ENCODE data around the gene ARMC10.
"Not testable (repeated sequence)": the region's sequence is repeated elsewhere in the genome, so short reads cannot be mapped to it uniquely, and the experiment has no call there.

Gene ARMC10

DNA sequence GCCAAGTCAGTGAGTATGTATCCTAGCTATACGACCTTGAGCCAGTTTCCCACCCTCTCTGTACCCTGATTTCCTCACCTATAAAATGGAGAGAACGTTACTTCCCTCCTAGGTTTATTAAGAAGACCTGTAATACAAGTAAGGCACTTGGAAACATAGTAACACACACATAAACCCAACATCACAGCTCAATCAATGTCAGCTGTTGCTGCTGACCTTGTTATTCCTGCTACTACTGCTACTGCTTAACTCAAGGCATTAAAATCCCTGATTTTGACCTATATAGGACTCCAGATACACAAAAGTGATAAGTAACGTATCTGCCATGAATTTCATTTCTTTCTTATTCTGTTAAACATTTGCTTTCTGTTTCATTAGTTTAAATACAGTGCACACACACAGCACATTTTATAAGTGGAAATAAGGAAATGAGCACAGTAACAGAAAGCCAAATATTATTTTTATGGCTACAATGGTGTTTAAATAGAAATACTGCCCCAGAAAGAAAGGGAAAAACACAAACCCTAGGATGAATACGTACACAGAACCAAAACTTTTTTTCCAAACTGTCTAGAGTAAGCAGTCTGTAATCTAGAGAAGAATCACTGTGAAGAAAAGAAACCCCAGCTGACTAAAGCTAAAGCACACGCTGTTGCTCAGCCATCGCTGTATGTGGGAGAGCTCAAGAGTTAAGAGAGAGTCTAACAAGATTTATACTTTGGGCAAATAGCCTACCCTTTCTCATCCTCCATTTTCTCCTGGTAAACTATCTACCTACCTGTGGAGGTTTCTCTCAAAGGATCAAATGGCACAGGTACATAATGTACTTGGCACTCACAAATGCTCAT, 55.0 kb downstream of the ARMC10 start:
- no peak for DNase-seq

DNA sequence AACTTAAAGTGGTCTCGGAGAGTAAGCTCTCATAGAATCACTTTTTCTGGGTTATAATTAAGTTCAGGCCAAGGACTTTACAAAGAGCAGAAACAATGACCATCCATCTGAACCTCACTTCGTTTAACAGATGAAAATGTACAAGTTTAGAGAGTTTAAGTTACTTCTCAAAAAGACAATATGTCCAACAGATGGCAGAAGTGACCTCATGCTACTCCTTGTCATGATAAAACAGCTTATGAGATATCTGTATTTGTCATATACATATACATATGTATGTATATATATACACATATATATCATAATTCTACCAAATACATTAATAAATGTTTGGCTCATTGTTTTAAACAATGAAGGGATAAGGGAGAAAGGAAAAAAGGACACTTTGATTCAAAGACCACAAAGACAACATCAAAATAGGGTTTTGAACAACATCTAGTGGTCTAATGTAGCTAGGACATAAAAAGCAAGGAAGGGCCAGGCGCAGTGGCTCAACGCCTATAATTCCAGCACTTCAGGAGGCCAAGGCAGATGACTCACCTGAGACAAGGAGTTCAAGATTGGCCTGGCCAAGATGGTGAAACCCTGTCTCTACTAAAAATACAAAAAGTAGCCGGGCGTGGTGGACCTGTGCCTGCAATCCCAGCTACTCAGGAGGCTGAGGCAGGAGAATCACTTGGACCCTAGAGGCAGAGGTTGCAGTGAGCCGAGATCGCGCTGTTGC, 56.1 kb downstream of the ARMC10 start:
- no peak for DNase-seq

DNA sequence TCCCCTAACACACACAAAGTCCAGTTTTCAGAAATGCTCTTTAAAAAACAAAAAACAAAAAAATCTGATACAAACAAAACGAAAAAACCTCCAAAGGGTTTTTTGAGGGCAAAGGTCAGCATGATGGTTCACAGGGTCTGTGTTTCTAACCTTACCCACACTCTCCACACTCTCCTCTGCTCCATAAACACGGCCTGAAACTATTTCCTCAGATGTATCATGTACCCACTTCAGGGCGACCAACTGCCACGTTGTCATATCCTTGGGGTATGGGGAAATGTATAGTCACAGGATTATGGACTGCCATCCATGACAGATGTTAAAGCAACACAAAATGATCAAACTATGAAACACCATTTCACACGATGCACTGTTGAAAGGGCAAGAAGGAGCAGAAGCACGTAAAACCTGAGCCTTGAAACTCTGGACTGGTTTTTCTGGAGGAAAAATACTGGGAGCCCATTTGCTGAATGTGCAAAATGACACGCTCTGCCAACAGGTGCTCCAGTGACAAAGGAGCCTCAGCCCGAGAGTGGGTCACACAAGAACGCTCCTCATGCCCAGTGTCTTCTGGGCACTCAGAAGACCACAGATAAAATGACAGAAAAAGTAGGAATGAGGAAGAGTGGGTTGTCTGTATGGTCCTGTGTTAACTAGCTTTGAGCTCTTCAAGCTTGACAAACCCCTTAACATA, 58.2 kb downstream of the ARMC10 start:
- no peak for DNase-seq

DNA sequence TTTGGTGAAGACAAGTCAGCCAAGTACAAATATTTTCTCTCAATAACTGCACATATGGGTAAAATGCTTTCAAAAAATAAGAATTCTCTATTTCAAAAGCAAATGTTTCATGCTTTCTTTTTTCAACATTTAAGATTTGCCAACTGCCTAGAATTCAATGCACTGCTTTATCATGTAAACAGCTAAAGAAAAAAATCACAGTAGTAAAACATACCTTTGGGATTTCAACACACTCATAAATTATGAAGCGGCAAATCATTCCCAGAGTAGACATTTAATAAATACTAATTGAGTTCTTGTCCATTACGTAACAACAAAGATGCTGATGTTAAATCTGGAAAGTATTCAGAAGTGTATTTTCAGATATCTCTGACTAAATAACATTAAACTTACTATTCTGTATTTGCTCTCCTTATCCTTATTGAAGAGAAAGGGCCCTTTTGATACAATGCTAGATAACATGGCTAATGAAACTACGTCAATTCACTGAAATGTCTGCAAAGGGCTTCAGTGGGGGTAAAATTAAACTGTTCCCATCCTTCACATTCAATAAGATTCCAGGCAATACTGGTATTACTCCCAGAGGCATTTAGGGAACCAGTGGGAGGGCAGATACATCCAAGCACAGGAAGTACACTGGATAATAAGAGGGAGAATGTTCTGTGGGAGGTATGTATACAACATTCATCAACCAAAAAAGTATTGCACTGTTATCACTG, 60.1 kb downstream of the ARMC10 start:
- no peak for DNase-seq

DNA sequence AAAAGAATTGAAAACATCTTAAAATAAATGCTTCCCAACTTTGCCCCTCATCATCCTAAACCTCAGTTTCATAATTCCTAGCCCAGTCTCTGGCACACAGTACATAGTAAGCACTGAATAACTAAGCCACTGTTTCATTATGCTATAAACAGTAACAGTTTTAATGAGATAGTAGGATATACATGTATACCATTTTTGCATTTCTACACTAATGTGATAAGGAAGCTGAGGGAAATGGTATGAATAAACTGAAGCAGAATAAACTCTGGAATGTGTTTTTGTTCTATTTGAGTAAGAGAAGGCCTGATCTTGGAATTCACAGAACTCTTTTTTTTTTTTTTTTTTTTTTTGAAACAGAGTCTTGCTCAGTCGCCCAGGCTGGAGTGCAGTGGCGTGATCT, 65.1 kb downstream of the ARMC10 start:
- DNase-seq: no peak

DNA sequence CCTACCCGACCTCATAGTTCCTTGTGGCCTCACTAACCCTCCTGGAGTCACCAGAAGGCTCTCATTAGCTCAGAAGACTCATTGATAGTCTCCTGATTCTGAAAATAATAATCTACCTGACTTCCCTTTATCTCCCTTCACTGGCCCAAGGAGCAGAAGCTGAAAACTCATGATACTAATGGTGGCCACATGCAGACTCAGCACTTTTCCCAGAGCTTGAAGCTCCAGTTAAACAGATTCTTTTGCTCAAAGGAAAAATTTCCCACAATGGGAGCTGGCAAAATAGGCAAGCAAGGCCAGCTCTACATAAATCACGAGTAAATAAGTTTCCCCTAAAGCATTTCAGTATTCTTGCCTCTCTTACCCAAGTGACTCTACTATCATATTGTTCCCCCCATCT, 65.7 kb downstream of the ARMC10 start:
- no peak for DNase-seq

DNA sequence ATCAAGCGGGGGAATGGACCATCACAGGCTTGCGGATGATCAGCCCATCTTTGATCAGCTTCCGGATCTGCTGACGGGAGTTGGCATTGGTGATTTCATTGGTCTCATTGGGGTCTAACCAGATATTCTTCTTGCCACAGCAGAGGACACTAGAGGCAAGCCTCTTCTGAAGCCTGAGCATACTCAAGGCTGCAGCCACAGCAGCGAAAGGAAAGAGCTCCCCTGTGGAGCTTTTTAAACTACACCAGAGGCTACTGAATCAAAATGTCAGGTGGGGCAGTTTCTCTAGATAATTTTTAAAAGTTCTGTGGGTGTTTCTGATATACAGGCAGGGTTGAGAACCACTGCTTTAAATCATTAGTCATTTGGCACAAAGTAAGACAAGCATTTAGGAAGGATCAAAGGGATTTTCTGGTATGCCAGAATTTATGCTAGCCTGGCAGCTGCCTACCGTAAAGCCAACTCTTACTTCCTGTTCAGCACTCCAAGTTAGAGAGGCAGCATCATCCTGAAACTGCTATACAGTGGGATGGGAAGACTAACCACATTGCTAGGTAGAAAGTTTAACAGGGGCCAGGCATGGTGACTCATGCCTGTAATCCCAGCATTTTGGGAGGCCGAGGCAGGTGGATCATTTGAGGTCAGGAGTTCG, 66.9 kb downstream of the ARMC10 start:
- DNase-seq: no peak

DNA sequence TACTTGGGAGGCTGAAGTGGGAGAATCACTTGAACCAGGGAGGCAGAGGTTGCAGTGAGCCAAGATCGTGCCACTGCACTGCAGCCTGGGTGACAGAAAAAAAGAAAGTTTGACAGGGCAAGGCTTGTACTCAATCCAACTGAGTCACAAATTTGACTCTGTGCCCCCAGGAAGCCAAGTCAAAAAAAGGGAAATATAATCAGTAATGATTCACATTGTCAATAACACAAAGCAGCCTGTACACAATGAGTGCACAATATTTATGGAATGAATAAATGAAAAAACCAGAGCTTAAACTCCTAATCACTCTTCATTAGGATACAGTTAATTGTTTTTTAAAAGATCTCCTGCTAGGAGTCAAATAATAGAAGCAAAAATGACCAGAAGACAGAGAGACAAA, 67.6 kb downstream of the ARMC10 start:
- no peak for DNase-seq

DNA sequence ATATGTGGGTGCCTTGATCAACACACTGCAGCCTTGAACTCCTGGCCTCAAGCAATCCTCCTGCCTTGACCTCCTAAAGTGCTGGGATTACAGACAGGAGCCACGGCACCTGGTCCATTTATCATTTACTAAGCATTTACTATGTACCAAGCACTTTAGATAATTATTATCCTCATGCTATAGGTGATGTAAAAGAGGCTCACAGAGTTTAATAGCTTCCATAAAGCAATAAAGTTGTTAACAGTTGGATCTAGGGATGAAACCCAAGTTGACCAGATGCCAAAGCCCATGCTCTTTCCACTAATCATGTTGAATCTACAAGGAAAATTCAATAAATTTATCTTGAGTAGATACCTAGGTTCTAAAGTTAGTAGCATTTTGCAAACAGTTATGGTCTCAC, 68.9 kb downstream of the ARMC10 start:
- no peak for DNase-seq

DNA sequence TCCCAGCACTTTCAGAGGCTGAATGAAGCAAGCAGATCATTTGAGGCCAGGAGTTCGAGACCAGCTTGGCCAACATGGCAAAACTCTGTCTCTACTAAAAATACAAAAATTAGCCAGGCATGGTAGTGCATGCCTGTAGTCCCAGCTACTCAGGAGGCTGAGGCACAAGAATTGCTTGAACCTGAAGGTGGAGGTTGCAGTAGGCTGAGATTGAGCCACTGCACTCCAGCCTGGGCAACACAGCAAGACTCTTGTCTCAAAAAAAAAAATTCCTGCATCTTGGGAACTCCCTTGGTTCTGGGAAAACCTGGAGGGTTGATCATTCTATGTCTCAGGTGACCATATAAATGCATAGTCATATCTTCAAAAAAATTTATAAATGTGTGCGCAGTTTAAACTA, 69.8 kb downstream of the ARMC10 start:
- not testable (repeated sequence) for DNase-seq

DNA sequence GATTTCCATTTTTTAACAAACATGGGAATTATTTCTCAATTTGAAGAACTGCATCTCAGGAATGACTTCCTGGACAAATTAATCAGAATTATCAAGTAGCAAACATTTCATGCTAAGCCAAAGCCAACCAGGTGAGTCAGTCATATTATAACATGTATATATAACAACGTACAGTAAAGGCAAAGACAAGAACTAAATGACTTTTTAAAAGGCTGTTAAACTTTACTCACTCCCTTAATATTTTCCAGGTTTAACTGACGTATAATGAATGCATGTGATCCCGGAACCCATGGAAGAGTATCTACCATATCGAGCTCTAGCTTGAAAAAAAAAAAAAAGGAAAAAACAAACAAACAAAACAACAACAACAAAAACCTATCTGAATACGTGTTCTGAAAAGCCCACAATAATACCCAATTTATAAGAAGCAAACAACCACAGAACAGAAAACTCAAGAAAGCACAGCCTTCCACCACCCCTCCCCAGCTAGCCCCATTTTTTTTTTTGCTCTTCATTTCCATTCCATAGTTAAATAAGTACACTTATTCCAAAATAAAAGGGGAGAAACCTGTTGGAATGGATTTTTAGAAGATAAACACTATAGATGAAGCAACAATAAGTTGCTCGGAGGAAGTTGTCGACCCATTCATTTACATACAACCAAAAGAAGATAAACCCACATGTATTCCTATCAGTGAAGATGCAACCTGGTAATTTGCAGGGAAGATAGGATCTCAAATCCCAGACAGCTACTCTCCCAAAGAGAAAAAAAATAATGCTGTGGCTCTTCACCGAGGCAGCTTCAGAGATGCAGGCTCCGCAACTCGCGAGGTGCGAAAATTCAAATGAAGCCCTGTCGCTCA, 73.4 kb downstream of the ARMC10 start:
- DNase-seq: no peak
